ENCODE measurements around the gene YAE1. TPM values are rescaled to one million over a fixed set of nuclear protein-coding genes. Genes with fewer than 3 reads are reported as not detected.

Gene YAE1
- total and polyA plus RNA-seq, 2 of the 13 experiments (the other 11 are each of a cell fraction or from before 2014, with no cell fraction given): 18.7 to 28.3 TPM

GRCh38 chr7:39609113-39609934, 43.1 kb downstream of the YAE1 start:
- DNase-seq (ENCODE audit: low spot score): no peak

More at GRCh38 chr7:39609113-39609934, 43.1 kb downstream of the YAE1 start:
- Histone ChIP-seq H3K4me1 (ENCODE audit: insufficient read depth, low read length) (no peaks in the 10 kb centered on the region), H3K36me3 (replicated peaks in 1 of 2; ENCODE audit: control insufficient read depth in 1 of 2, insufficient read depth in 2 of 2, low read length in 2 of 2) (no peaks in the 10 kb centered on the region), H3K79me2 (ENCODE audit: insufficient read depth, low read length) (no peaks in the 10 kb centered on the region), H3K9ac (ENCODE audit: insufficient read depth, low read depth, low read length) (no peak overlapping the region), H2AFZ (ENCODE audit: low read length) (no peak overlapping the region), H3K27me3 (ENCODE audit: control insufficient read depth in 1 of 2, insufficient read depth in 2 of 2, low read length in 2 of 2) (no peaks in the 10 kb centered on the region; a peak in 1 of 5 replicates), H3K27ac (ENCODE audit: extremely low read length, insufficient read depth, low read length) (no peak overlapping the region), H3K9me3 (ENCODE audit: low read length) (no peaks in the 10 kb centered on the region), H3K4me2 (ENCODE audit: low read depth, low read length) (no peak overlapping the region), H4K20me1 (ENCODE audit: insufficient read depth, low read length) (no peaks in the 10 kb centered on the region), H3K4me3 (replicated peaks in 1 of 3; ENCODE audit: insufficient read depth in 1 of 3, low read depth in 2 of 3, low read length in 3 of 3) (no peak overlapping the region)
- TF ChIP-seq SP5 (CRISPR knock-in tag; IDR thresholded peaks at IDR 0.05; ENCODE audit: borderline replicate concordance, low read depth): no peak
- no peak for TF ChIP-seq NR3C1 (CRISPR knock-in tag; IDR thresholded peaks at IDR 0.05)
- no peak for TF ChIP-seq SRSF1 (optimal IDR thresholded peaks at IDR 0.05; ENCODE audit: low read depth, low read length)
- TF ChIP-seq KDM1A (CRISPR knock-in tag; IDR thresholded peaks at IDR 0.05): no peak
- no peak for TF ChIP-seq ZNF3 (CRISPR knock-in tag; IDR thresholded peaks at IDR 0.05)
- no peak for TF ChIP-seq DMAP1 (CRISPR knock-in tag; IDR thresholded peaks at IDR 0.05)
- TF ChIP-seq CBFB (CRISPR knock-in tag; IDR thresholded peaks at IDR 0.05): no peak
- TF ChIP-seq ZBTB38 (CRISPR knock-in tag; IDR thresholded peaks at IDR 0.05): no peak
- TF ChIP-seq TFE3 (CRISPR knock-in tag; IDR thresholded peaks at IDR 0.05): no peak
- TF ChIP-seq CTCF (CRISPR knock-in tag; IDR thresholded peaks at IDR 0.05): no peak
- no peak for TF ChIP-seq EED (CRISPR knock-in tag; IDR thresholded peaks at IDR 0.05)
- no peak for TF ChIP-seq ZNF224 (CRISPR knock-in tag; IDR thresholded peaks at IDR 0.05)
- no peak for TF ChIP-seq TCF7 (IDR thresholded peaks at IDR 0.05; ENCODE audit: low read depth)
- no peak for TF ChIP-seq BRCA1 (CRISPR knock-in tag; IDR thresholded peaks at IDR 0.05)
- TF ChIP-seq TFDP1 (CRISPR knock-in tag; IDR thresholded peaks at IDR 0.05; ENCODE audit: borderline replicate concordance): no peak
- no peak for TF ChIP-seq AHR (CRISPR knock-in tag; IDR thresholded peaks at IDR 0.05)
- ChIA-PET CTCF (ENCODE audit: low intra/inter-chr PET ratio, low total read pairs) (no interaction called here), POLR2A (no interaction called here)
- in situ Hi-C loops (cut with HindIII; ENCODE audit: extremely low pct_ligation_motif_present, low pct_unique_long_range_greater_than_20kb): no loop called here
- ATAC-seq (no peak), FAIRE-seq (no peak)
- intact Hi-C loops (cut with micrococcal nuclease; ENCODE audit: unreplicated experiment): no loop called here
- 85% methylated on average over 36 of the region's 36 CpGs for WGBS (ENCODE audit: low lambda C conversion rate)
- BruUV-seq (replicated peaks): no TSS peak

All from HepG2 (cell line).